Activated naive CD4-positive, alpha-beta T cell treated with anti-CD3 and anti-CD28 coated beads, Interleukin-2, amount 50 U/mL, for 16 hours (primary cell): Measurements from ENCODE around the gene QSOX1.
"Not testable (repeated sequence)": the region's sequence is repeated elsewhere in the genome, so short reads cannot be mapped to it uniquely, and the experiment has no call there.

Source experiments
- DNase-seq: peaks from one replicate; pipeline ENCODE4 v3.0.0-alpha.2; 2020

QSOX1 gene

GRCh38 chr1:180154325-180155181 lies at the start of gene QSOX1:
TSS of gene QSOX1 (plus strand) at chr1:180154869. CDS start at chr1:180154908, 39 bp downstream.
- DNase-seq = peak; percentile 86

- DNase-seq = no peak
Measured at GRCh38 chr1:180112091-180112490, 42.6 kb upstream of the QSOX1 start.

- DNase-seq = no peak
Measured at GRCh38 chr1:180112984-180113647, 41.6 kb upstream of the QSOX1 start.

- no peak for DNase-seq
Measured at GRCh38 chr1:180114396-180114945, 40.2 kb upstream of the QSOX1 start.

- no peak for DNase-seq
Measured at GRCh38 chr1:180116964-180117763, 37.5 kb upstream of the QSOX1 start.

GRCh38 chr1:180117764-180118116 lies 36.9 kb upstream of the QSOX1 start:
- DNase-seq = no peak

GRCh38 chr1:180119837-180120236 lies 34.8 kb upstream of the QSOX1 start:
- DNase-seq = no peak

GRCh38 chr1:180123463-180123936 lies 31.2 kb upstream of the QSOX1 start:
- DNase-seq = no peak

- DNase-seq = no peak
Measured at GRCh38 chr1:180130651-180131050, 24.0 kb upstream of the QSOX1 start.

GRCh38 chr1:180131510-180131909 lies 23.2 kb upstream of the QSOX1 start:
- DNase-seq = no peak

- DNase-seq = no peak
Measured at GRCh38 chr1:180133193-180133592, 21.5 kb upstream of the QSOX1 start.

- DNase-seq = not testable (repeated sequence)
Measured at GRCh38 chr1:180133688-180134087, 21.0 kb upstream of the QSOX1 start.

- no peak for DNase-seq
Measured at GRCh38 chr1:180135535-180135934, 19.1 kb upstream of the QSOX1 start.

GRCh38 chr1:180136331-180136967 lies 18.2 kb upstream of the QSOX1 start:
- no peak for DNase-seq

- DNase-seq = no peak
Measured at GRCh38 chr1:180136968-180137356, 17.7 kb upstream of the QSOX1 start.

GRCh38 chr1:180137776-180138175 lies 16.9 kb upstream of the QSOX1 start:
- no peak for DNase-seq

GRCh38 chr1:180141381-180141934 lies 13.2 kb upstream of the QSOX1 start:
- DNase-seq = no peak

GRCh38 chr1:180143359-180143758 lies 11.3 kb upstream of the QSOX1 start:
- DNase-seq = no peak

GRCh38 chr1:180144659-180145357 lies 9.9 kb upstream of the QSOX1 start:
- DNase-seq = no peak

- DNase-seq = no peak
Measured at GRCh38 chr1:180145446-180145845, 9.2 kb upstream of the QSOX1 start.

GRCh38 chr1:180150982-180151381 lies 3.7 kb upstream of the QSOX1 start:
- no peak for DNase-seq

- no peak for DNase-seq
Measured at GRCh38 chr1:180151508-180151907, 3.2 kb upstream of the QSOX1 start.
